Activated naive CD8-positive, alpha-beta T cell treated with anti-CD3 and anti-CD28 coated beads, Interleukin-2, amount 50 U/mL, for 24 hours (primary cell): Measurements from ENCODE around the gene C1QTNF4.

Experiments
- ATAC-seq: fragments of 150-1000 bp; cut with Tn5 transposase; one replicate; pipeline ENCODE4 v1.10.0; 2021
- DNase-seq: peaks from one replicate; pipeline ENCODE4 v3.0.0; 2021
- H3K27ac Mint-ChIP-seq: one replicate; pipeline ENCODE4 v1.8.0; 2021; ENCODE audit warnings: mild to moderate bottlenecking, mixed read lengths
- H3K27me3 Mint-ChIP-seq: one replicate; pipeline ENCODE4 v1.8.0; 2021; ENCODE audit warnings: mixed read lengths
- H3K36me3 Mint-ChIP-seq: one replicate; pipeline ENCODE4 v1.8.0; 2021; ENCODE audit warnings: low read depth, mixed read lengths
- H3K4me1 Mint-ChIP-seq: one replicate; pipeline ENCODE4 v1.8.0; 2021; ENCODE audit warnings: mixed read lengths
- H3K4me3 Mint-ChIP-seq: one replicate; pipeline ENCODE4 v1.8.0; 2021; ENCODE audit warnings: mild to moderate bottlenecking, moderate library complexity, mixed read lengths
- H3K9me3 Mint-ChIP-seq: one replicate; pipeline ENCODE4 v1.8.0; 2021; ENCODE audit warnings: mixed read lengths

The C1QTNF4 gene

GRCh38 chr11:47607380-47607779 lies 13.2 kb upstream of the C1QTNF4 start:
- no peak for DNase-seq

GRCh38 chr11:47606731-47607130 lies 12.5 kb upstream of the C1QTNF4 start:
- H3K27ac Mint-ChIP-seq, result no peak overlapping the region
- no peaks in the 10 kb centered on the region for H3K9me3 Mint-ChIP-seq
- DNase-seq (no peak), ATAC-seq (no peak)
- peaks cover 5% of the 10 kb centered on the region for H3K4me1 Mint-ChIP-seq
- H3K36me3 Mint-ChIP-seq, result no peaks in the 10 kb centered on the region
- H3K4me3 Mint-ChIP-seq, result no peak overlapping the region
- H3K27me3 Mint-ChIP-seq, result no peaks in the 10 kb centered on the region

More at GRCh38 chr11:47607380-47607779, 13.2 kb upstream of the C1QTNF4 start:
- Mint-ChIP-seq H3K27ac (no peak overlapping the region), H3K27me3 (no peaks in the 10 kb centered on the region), H3K36me3 (no peaks in the 10 kb centered on the region), H3K9me3 (no peaks in the 10 kb centered on the region), H3K4me1 (peaks cover 5% of the 10 kb centered on the region), H3K4me3 (no peak overlapping the region)
- no peak for ATAC-seq

- DNase-seq (no peak), ATAC-seq (no peak)
- no peaks in the 10 kb centered on the region for H3K36me3 Mint-ChIP-seq
- H3K4me3 Mint-ChIP-seq, result no peak overlapping the region
- no peaks in the 10 kb centered on the region for H3K27me3 Mint-ChIP-seq
- H3K9me3 Mint-ChIP-seq, result no peaks in the 10 kb centered on the region
- no peak overlapping the region for H3K27ac Mint-ChIP-seq
- H3K4me1 Mint-ChIP-seq, result peaks cover 2% of the 10 kb centered on the region
Measured at GRCh38 chr11:47605921-47606320, 11.7 kb upstream of the C1QTNF4 start.

- Mint-ChIP-seq H3K4me3 (no peak overlapping the region), H3K27ac (no peak overlapping the region), H3K9me3 (no peaks in the 10 kb centered on the region), H3K4me1 (peaks cover 2% of the 10 kb centered on the region), H3K27me3 (no peaks in the 10 kb centered on the region), H3K36me3 (no peaks in the 10 kb centered on the region)
- DNase-seq (no peak), ATAC-seq (no peak)
Measured at GRCh38 chr11:47603295-47603694, 9.1 kb upstream of the C1QTNF4 start.

GRCh38 chr11:47599902-47600301 lies 5.7 kb upstream of the C1QTNF4 start:
- no peaks in the 10 kb centered on the region for H3K9me3 Mint-ChIP-seq
- peaks cover 5% of the 10 kb centered on the region for H3K27me3 Mint-ChIP-seq
- no peaks in the 10 kb centered on the region for H3K36me3 Mint-ChIP-seq
- no peaks in the 10 kb centered on the region for H3K4me1 Mint-ChIP-seq
- H3K4me3 Mint-ChIP-seq, result no peak overlapping the region
- DNase-seq (no peak), ATAC-seq (no peak)
- H3K27ac Mint-ChIP-seq, result no peak overlapping the region

GRCh38 chr11:47595967-47596366 lies 1.8 kb upstream of the C1QTNF4 start:
- Mint-ChIP-seq H3K36me3 (no peaks in the 10 kb centered on the region), H3K4me3 (no peak overlapping the region), H3K27ac (no peak overlapping the region), H3K27me3 (peaks cover 30% of the 10 kb centered on the region), H3K9me3 (no peaks in the 10 kb centered on the region), H3K4me1 (peaks cover 12% of the 10 kb centered on the region)
- ATAC-seq (no peak), DNase-seq (no peak)

GRCh38 chr11:47595029-47595428 lies 818 bp upstream of the C1QTNF4 start:
- H3K4me1 Mint-ChIP-seq, result peaks cover 12% of the 10 kb centered on the region
- no peak overlapping the region for H3K4me3 Mint-ChIP-seq
- DNase-seq (no peak), ATAC-seq (no peak)
- no peaks in the 10 kb centered on the region for H3K36me3 Mint-ChIP-seq
- H3K27me3 Mint-ChIP-seq, result peaks cover 30% of the 10 kb centered on the region
- H3K9me3 Mint-ChIP-seq, result no peaks in the 10 kb centered on the region
- H3K27ac Mint-ChIP-seq, result no peak overlapping the region

GRCh38 chr11:47593492-47593933 lies 698 bp downstream of the C1QTNF4 start:
- Mint-ChIP-seq H3K4me3 (no peak overlapping the region), H3K27me3 (peaks cover 30% of the 10 kb centered on the region), H3K4me1 (peaks cover 12% of the 10 kb centered on the region)

GRCh38 chr11:47592970-47593369 lies 1.2 kb downstream of the C1QTNF4 start:
- Mint-ChIP-seq H3K27me3 (peaks cover 30% of the 10 kb centered on the region), H3K4me1 (peaks cover 12% of the 10 kb centered on the region), H3K36me3 (no peaks in the 10 kb centered on the region), H3K4me3 (no peak overlapping the region), H3K9me3 (no peaks in the 10 kb centered on the region), H3K27ac (no peak overlapping the region)
- ATAC-seq, result no peak
- DNase-seq, result no peak

More at GRCh38 chr11:47593492-47593933, 698 bp downstream of the C1QTNF4 start:
- Mint-ChIP-seq H3K27ac (no peak overlapping the region), H3K9me3 (no peaks in the 10 kb centered on the region), H3K36me3 (no peaks in the 10 kb centered on the region)
- no peak for ATAC-seq
- DNase-seq, result no peak

GRCh38 chr11:47592251-47592650 lies 2.0 kb downstream of the C1QTNF4 start:
- DNase-seq (no peak), ATAC-seq (no peak)
- H3K4me3 Mint-ChIP-seq, result no peak overlapping the region
- H3K27me3 Mint-ChIP-seq, result peaks cover 30% of the 10 kb centered on the region
- H3K9me3 Mint-ChIP-seq, result no peaks in the 10 kb centered on the region
- no peak overlapping the region for H3K27ac Mint-ChIP-seq
- peaks cover 12% of the 10 kb centered on the region for H3K4me1 Mint-ChIP-seq
- no peaks in the 10 kb centered on the region for H3K36me3 Mint-ChIP-seq

- no peak overlapping the region for H3K27ac Mint-ChIP-seq
Measured at GRCh38 chr11:47591764-47592163, 2.4 kb downstream of the C1QTNF4 start.

GRCh38 chr11:47589977-47590861 lies 4.0 kb downstream of the C1QTNF4 start:
- Mint-ChIP-seq H3K4me1 (peaks cover 12% of the 10 kb centered on the region), H3K27ac (no peak overlapping the region), H3K9me3 (no peaks in the 10 kb centered on the region), H3K27me3 (peaks cover 25% of the 10 kb centered on the region), H3K36me3 (no peaks in the 10 kb centered on the region), H3K4me3 (no peak overlapping the region)
- ATAC-seq, result no peak
- DNase-seq, result no peak

More at GRCh38 chr11:47591764-47592163, 2.4 kb downstream of the C1QTNF4 start:
- DNase-seq (no peak), ATAC-seq (no peak)
- Mint-ChIP-seq H3K36me3 (no peaks in the 10 kb centered on the region), H3K4me3 (no peak overlapping the region), H3K9me3 (no peaks in the 10 kb centered on the region), H3K4me1 (peaks cover 12% of the 10 kb centered on the region), H3K27me3 (peaks cover 30% of the 10 kb centered on the region)

- Mint-ChIP-seq H3K4me1 (peaks cover 12% of the 10 kb centered on the region), H3K4me3 (no peak overlapping the region), H3K9me3 (no peaks in the 10 kb centered on the region), H3K27ac (no peak overlapping the region), H3K36me3 (no peaks in the 10 kb centered on the region), H3K27me3 (peaks cover 22% of the 10 kb centered on the region)
- DNase-seq (no peak), ATAC-seq (no peak)
Measured at GRCh38 chr11:47589584-47589976, 4.6 kb downstream of the C1QTNF4 start.

- Mint-ChIP-seq H3K27ac (no peak overlapping the region), H3K9me3 (no peaks in the 10 kb centered on the region), H3K36me3 (peaks cover 3% of the 10 kb centered on the region), H3K27me3 (peaks cover 19% of the 10 kb centered on the region), H3K4me1 (peaks cover 10% of the 10 kb centered on the region), H3K4me3 (no peak overlapping the region)
- ATAC-seq (no peak), DNase-seq (no peak)
Measured at GRCh38 chr11:47589118-47589517, 5.1 kb downstream of the C1QTNF4 start.

GRCh38 chr11:47587723-47588326 lies 6.4 kb downstream of the C1QTNF4 start:
- H3K9me3 Mint-ChIP-seq, result no peaks in the 10 kb centered on the region
- H3K36me3 Mint-ChIP-seq, result peaks cover 10% of the 10 kb centered on the region
- no peak overlapping the region for H3K4me3 Mint-ChIP-seq
- no peak for DNase-seq
- ATAC-seq, result no peak
- H3K4me1 Mint-ChIP-seq, result peaks cover 6% of the 10 kb centered on the region
- no peak overlapping the region for H3K27ac Mint-ChIP-seq
- H3K27me3 Mint-ChIP-seq, result peaks cover 8% of the 10 kb centered on the region
